ENCODE data around the gene CTXN1.

The CTXN1 gene

GRCh38 chr19:7916103-7916954 lies 9.6 kb downstream of the CTXN1 start:
- Histone ChIP-seq H3K4me3 (ENCODE audit: low read depth, low read length) (no peak overlapping the region), H3K36me3 (peaks cover 13% of the 10 kb centered on the region), H3K4me1 (0 out of 2 replicates have a peak, but pooled peaks cover 3% of the 10 kb centered on the region), H3K27me3 (peaks cover 43% of the 10 kb centered on the region), H3K9me3 (no peaks in the 10 kb centered on the region)
- TF ChIP-seq, protein P1, sequence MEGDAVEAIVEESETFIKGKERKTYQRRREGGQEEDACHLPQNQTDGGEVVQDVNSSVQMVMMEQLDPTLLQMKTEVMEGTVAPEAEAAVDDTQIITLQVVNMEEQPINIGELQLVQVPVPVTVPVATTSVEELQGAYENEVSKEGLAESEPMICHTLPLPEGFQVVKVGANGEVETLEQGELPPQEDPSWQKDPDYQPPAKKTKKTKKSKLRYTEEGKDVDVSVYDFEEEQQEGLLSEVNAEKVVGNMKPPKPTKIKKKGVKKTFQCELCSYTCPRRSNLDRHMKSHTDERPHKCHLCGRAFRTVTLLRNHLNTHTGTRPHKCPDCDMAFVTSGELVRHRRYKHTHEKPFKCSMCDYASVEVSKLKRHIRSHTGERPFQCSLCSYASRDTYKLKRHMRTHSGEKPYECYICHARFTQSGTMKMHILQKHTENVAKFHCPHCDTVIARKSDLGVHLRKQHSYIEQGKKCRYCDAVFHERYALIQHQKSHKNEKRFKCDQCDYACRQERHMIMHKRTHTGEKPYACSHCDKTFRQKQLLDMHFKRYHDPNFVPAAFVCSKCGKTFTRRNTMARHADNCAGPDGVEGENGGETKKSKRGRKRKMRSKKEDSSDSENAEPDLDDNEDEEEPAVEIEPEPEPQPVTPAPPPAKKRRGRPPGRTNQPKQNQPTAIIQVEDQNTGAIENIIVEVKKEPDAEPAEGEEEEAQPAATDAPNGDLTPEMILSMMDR (IDR thresholded peaks at IDR 0.05; ENCODE audit: low read depth, low read length): no peak
- no peak for DNase-seq

DNA sequence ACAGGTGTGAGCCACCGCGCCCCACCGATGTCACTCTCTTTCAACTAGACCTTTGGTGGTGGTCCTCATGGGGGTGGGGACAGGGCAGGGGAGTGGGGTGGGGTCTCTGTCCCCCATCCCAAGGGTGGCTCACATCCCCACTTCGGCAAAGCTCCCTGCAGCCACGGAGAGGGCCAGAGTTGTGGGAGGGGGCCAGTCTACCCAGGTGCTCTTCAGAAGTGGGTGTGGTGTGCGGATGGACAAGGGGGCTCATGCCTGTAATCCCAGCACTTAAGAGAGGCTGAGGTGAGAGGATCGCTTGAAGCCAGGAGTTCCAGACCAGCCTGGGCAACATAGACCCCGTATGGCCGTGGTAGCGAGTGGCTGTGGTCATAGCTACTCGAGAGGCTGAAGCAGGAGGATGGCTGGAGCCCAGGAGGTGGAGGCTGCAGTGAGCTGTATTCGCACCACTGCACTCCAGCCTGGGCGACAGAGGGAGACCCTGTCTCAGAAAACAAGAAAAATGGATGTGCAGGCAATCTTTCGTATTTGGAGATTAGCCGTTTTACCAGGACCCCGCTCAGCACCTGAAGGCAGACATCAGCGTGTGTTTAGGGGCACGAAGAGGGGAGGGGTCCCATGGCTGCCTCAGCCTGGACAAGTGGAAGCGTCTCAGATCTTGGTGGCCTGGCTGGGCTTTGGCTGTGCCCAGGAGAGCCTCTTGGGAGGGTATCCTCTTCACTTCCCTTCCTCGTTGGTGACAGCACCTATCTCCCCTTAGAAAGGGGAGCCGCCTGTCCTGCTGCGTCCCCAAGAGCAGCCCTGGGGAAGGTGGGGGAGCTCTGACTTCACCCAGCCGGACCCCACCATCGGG lies 10.5 kb downstream of the CTXN1 start:
- H3K4me1 ChIP-seq: 0 out of 2 replicates have a peak, but pooled peaks cover 3% of the 10 kb centered on the region
- TF ChIP-seq, protein P1 (IDR thresholded peaks at IDR 0.05; ENCODE audit: low read depth, low read length): no peak
- no peak for DNase-seq
- H3K9me3 ChIP-seq: no peaks in the 10 kb centered on the region
- peaks cover 43% of the 10 kb centered on the region for H3K27me3 ChIP-seq
- H3K36me3 ChIP-seq: peaks cover 20% of the 10 kb centered on the region
- no peak overlapping the region for H3K4me3 ChIP-seq (ENCODE audit: low read depth, low read length)

DNA sequence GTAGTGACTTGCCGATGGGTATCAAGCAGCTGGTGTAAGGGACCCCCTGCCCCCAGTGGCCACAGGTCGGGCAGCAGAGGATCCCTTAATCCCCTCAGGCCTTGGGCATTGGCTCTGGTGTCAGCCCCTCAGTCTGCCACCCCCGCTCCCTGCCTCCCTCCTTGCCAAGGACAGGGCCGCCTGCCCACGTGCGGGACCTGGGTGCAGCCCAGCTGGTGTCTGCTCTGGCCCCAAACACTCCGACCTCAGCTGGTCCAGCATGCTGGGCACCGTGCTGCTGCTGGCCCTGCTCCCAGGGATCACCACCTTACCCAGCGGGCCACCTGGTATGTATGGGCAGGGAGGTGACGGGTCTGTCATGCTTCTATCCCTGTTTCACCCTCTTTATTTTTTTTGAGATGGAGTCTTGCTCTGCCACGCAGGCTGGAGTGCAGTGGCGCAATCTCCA lies 11.3 kb downstream of the CTXN1 start, which contains the start of gene TGFBR3L:
TGFBR3L (plus strand) TSS at position 233 of the 448 bp plus-strand sequence.
- Histone ChIP-seq H3K36me3 (peaks cover 27% of the 10 kb centered on the region), H3K4me1 (0 out of 2 replicates have a peak, but pooled peaks cover under 1% of the 10 kb centered on the region), H3K27me3 (peaks cover 43% of the 10 kb centered on the region), H3K4me3 (ENCODE audit: low read depth, low read length) (no peak within 1 kb of the TSS), H3K9me3 (no peaks in the 10 kb centered on the region)
- peak; percentile 10 for DNase-seq
- TF ChIP-seq, protein P1 (IDR thresholded peaks at IDR 0.05; ENCODE audit: low read depth, low read length): no peak

- no peak for DNase-seq
- Histone ChIP-seq H3K9me3 (no peaks in the 10 kb centered on the region), H3K4me1 (no peaks in the 10 kb centered on the region), H3K36me3 (peaks cover 27% of the 10 kb centered on the region), H3K4me3 (ENCODE audit: low read depth, low read length) (no peak overlapping the region), H3K27me3 (peaks cover 43% of the 10 kb centered on the region)
- TF ChIP-seq, protein P1 (IDR thresholded peaks at IDR 0.05; ENCODE audit: low read depth, low read length): no peak
These were observed 11.8 kb downstream of the CTXN1 start for GRCh38 chr19:7914099-7914498.

DNA sequence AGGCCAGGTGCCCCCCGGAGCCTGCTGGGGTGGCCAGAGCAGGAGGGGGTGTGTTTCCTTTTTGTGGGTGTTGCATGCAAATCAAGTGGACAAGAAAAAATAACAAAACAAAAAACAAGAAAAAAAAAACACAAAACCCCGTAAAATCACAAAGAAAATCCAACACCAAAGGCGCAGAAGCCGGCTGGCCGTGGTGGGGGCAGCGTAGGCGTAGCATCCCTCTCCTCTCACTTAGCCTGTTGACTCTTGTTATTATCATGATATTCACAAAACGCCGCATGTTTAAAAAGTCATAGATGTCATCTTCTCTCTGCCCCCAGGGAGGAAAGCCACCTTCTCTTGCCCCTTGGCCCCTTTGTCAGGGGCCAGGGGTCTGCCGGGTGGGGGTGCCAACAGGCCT lies 12.3 kb downstream of the CTXN1 start:
- peaks cover 41% of the 10 kb centered on the region for H3K27me3 ChIP-seq
- no peak for DNase-seq
- TF ChIP-seq, protein P1 (IDR thresholded peaks at IDR 0.05; ENCODE audit: low read depth, low read length): no peak
- H3K36me3 ChIP-seq: peaks cover 27% of the 10 kb centered on the region
- H3K4me1 ChIP-seq: no peaks in the 10 kb centered on the region
- no peak overlapping the region for H3K4me3 ChIP-seq (ENCODE audit: low read depth, low read length)
- H3K9me3 ChIP-seq: no peaks in the 10 kb centered on the region
